Endothelial cell of umbilical vein (primary cell): ENCODE results near the gene MIR17HG. TPM values are rescaled to one million over a fixed set of nuclear protein-coding genes. Genes with fewer than 3 reads are reported as not detected.

Source experiments
- BruUV-seq: library from RNA; stranded (reverse); fragments of 400-500 nt; replicated peaks from 2 replicates; lab custom pipeline; 2021; lab: Mats Ljungman, UMichigan
- CTCF ChIA-PET: fragments of 300-600, 350-600 bp; sonication (Branson Sonifier 250); formaldehyde crosslinking; loops from one replicate; lab custom pipeline; 2021; ENCODE audit warnings: antibody characterized with exemption, inconsistent platforms; lab: Charles Lee
- POLR2A ChIA-PET: fragments of 300-600, 350-600 bp; sonication (Branson Sonifier 250); formaldehyde crosslinking; loops from one replicate; lab custom pipeline; 2021; ENCODE audit warnings: antibody characterized with exemption, inconsistent platforms; lab: Charles Lee
- DNase-seq: peaks from one replicate; pipeline ENCODE4 v3.0.0-alpha.2; 2011; ENCODE audit warnings: low read depth, low spot score
- FAIRE-seq: peaks from 2 replicates; lab custom pipeline; 2011; peaks lifted over from hg19 to GRCh38; lab: Jason Lieb, UNC
- H2AFZ ChIP-seq: 2 replicates; pipeline ENCODE4 v1.6.0; 2012; ENCODE audit warnings: low read depth, low read length, control low read depth, inconsistent platforms
- H3K27ac ChIP-seq: 2 replicates; pipeline ENCODE4 v1.5.1; 2011; ENCODE audit warnings: low read depth, mild to moderate bottlenecking, control low read depth, low read length, moderate library complexity; ENCODE audit not compliant: insufficient read depth
- H3K27me3 ChIP-seq, 2 experiments: 2 replicates each; pipeline versions ENCODE4 v1.6.0 to v1.6.1; 2011; ENCODE audit warnings: low read length in 2 of 2, mixed read lengths in 1 of 2; ENCODE audit not compliant: control insufficient read depth in 2 of 2, insufficient read depth in 2 of 2
- H3K36me3 ChIP-seq, 2 experiments: 2 replicates in 1 of 2; 3 replicates in 1 of 2; pipeline ENCODE4 v1.5.1; 2011; ENCODE audit warnings: low read length in 2 of 2, mild to moderate bottlenecking in 1 of 2, moderate library complexity in 1 of 2; ENCODE audit not compliant: control insufficient read depth in 2 of 2, insufficient read depth in 2 of 2; ENCODE audit errors: extremely low read depth in 1 of 2
- H3K4me1 ChIP-seq: 3 replicates; pipeline ENCODE4 v1.5.1; 2011; ENCODE audit warnings: mild to moderate bottlenecking, low read length; ENCODE audit not compliant: control insufficient read depth, insufficient read depth; ENCODE audit errors: extremely low read depth
- H3K4me2 ChIP-seq: 2 replicates; pipeline ENCODE4 v1.6.1; 2011; ENCODE audit warnings: low read length, control low read depth, mixed read lengths; ENCODE audit not compliant: insufficient read depth
- H3K4me3 ChIP-seq, 3 experiments: fragments of 200-600 bp in 1 of 3; sonication (generic), shearing (Covaris generic) in 1 of 3; replicated peaks in 1 of 3; 2 replicates each; pipeline ENCODE4 v1.5.1; 2011 to 2016; ENCODE audit warnings: control low read depth in 3 of 3, low read length in 3 of 3, mild to moderate bottlenecking in 2 of 3, inconsistent platforms in 1 of 3, low read depth in 1 of 3, moderate library complexity in 1 of 3; ENCODE audit not compliant: insufficient read depth in 1 of 3
- H3K79me2 ChIP-seq: 2 replicates; pipeline ENCODE4 v1.6.0; 2012; ENCODE audit warnings: low read length, inconsistent platforms; ENCODE audit not compliant: control insufficient read depth, insufficient read depth
- H3K9ac ChIP-seq: replicated peaks from 2 replicates; pipeline ENCODE3; 2011; ENCODE audit warnings: low read length, control low read depth; ENCODE audit not compliant: insufficient read depth; ENCODE audit errors: extremely low read depth
- H3K9me1 ChIP-seq: replicated peaks from 3 replicates; pipeline ENCODE4 v1.6.0; 2011; ENCODE audit warnings: mild to moderate bottlenecking, low read length; ENCODE audit not compliant: control insufficient read depth, insufficient read depth; ENCODE audit errors: extremely low read depth
- H3K9me3 ChIP-seq: replicated peaks from 2 replicates; pipeline ENCODE4 v1.5.1; 2012; ENCODE audit warnings: low read length, inconsistent platforms; ENCODE audit not compliant: control insufficient read depth, insufficient read depth
- H4K20me1 ChIP-seq: replicated peaks from 2 replicates; pipeline ENCODE3; 2011; ENCODE audit warnings: mild to moderate bottlenecking, low read length; ENCODE audit not compliant: control insufficient read depth, insufficient read depth; ENCODE audit errors: extremely low read depth
- CTCF ChIP-seq, 2 donors: IDR thresholded peaks; 1 replicate in 1 of 2; 2 replicates in 1 of 2; pipeline ENCODE4 v1.5.1; 2011; ENCODE audit warnings: low read length in 2 of 2, mild to moderate bottlenecking in 2 of 2, moderate library complexity in 2 of 2, control low read depth in 1 of 2, inconsistent platforms in 1 of 2, low read depth in 1 of 2; ENCODE audit not compliant: insufficient read depth in 1 of 2; ENCODE audit errors: extremely low read depth in 1 of 2
- EZH2 ChIP-seq: IDR thresholded peaks from 2 replicates; pipeline ENCODE4 v1.6.1; 2012; ENCODE audit warnings: borderline replicate concordance, low read depth, mild to moderate bottlenecking, moderate library complexity, low read length, inconsistent platforms; ENCODE audit not compliant: severe bottlenecking
- FOS ChIP-seq: IDR thresholded peaks from 2 replicates; pipeline ENCODE4 v1.6.1; 2011; ENCODE audit warnings: mild to moderate bottlenecking, low read length, moderate library complexity, borderline replicate concordance; ENCODE audit not compliant: insufficient read depth
- GATA2 ChIP-seq: IDR thresholded peaks from 2 replicates; pipeline ENCODE4 v1.7.0; 2011; ENCODE audit warnings: low read depth, mild to moderate bottlenecking, moderate library complexity, mixed read lengths, low read length; ENCODE audit not compliant: insufficient read length, insufficient read depth
- JUN ChIP-seq: IDR thresholded peaks from 2 replicates; pipeline ENCODE4 v1.6.1; 2011; ENCODE audit warnings: borderline replicate concordance, low read depth; ENCODE audit not compliant: insufficient read length, insufficient read depth
- MYC ChIP-seq: IDR thresholded peaks from one replicate; pipeline ENCODE4 v1.6.1; 2011; ENCODE audit warnings: mild to moderate bottlenecking, low read depth, low read length
- POLR2A ChIP-seq: IDR thresholded peaks from 2 replicates; pipeline ENCODE4 v1.6.1; 2012; ENCODE audit warnings: low read depth, mild to moderate bottlenecking, control low read depth, low read length
- POLR2AphosphoS5 ChIP-seq: IDR thresholded peaks from 2 replicates; pipeline ENCODE4 v1.6.1; 2012; ENCODE audit warnings: low read depth, mild to moderate bottlenecking, control low read depth, low read length, moderate library complexity; ENCODE audit not compliant: insufficient read depth
- dilution Hi-C: fragments of 300-500 bp; cut with MboI; formaldehyde crosslinking; loops from one replicate; pipeline ENCODE4 v1.15.0; 2019; ENCODE audit warnings: low sequenced_read_pairs; ENCODE audit not compliant: extremely low pct_ligation_motif_present
- intact Hi-C: fragments of 100-400 bp; cut with micrococcal nuclease; formaldehyde crosslinking; loops from one replicate; pipeline ENCODE4 v1.10.0; 2022
- polyA plus RNA-seq, 4 experiments: library from polyadenylated mRNA; depleted of rRNA in 3 of 4; stranded (reverse) in 3 of 4; unstranded in 1 of 4; fragments of >200 nt; gene quantifications; 2 replicates each; pipeline versions ENCODE4 v1.2.1 to v1.2.3, GENCODE V29; 2011 to 2012; ENCODE audit warnings: missing spikeins in 1 of 4
- total RNA-seq: library from RNA; stranded (reverse); gene quantifications from 2 replicates; pipeline ENCODE4 v1.2.3, GENCODE V29; 2021
- TF ChIP-seq, protein P1 (sequence below): IDR thresholded peaks from 2 replicates; pipeline ENCODE4 v1.6.1; 2011; ENCODE audit not compliant: insufficient read depth, insufficient read length

Gene MIR17HG
- total and polyA plus RNA-seq, 2 donors (not counting 3 experiments of a cell fraction or from before 2014, with no cell fraction given), result 1.8 to 9.5 TPM

GRCh38 chr13:91399189-91400062 is 51.9 kb downstream of the MIR17HG start:
- intact Hi-C loops (loop anchor here (2.0 kb wide), 1 partner anchor 53 kb away; the partner anchor contains the start of gene MIR17HG), dilution Hi-C loops (no loop called here)
- H3K27ac ChIP-seq, result no peak overlapping the region
- TF ChIP-seq GATA2, result no peak
- peak; percentile 85 for TF ChIP-seq EZH2
- H2AFZ ChIP-seq, result peak overlapping the region; percentile 49
- no peaks in the 10 kb centered on the region for H3K36me3 ChIP-seq
- BruUV-seq, result no TSS peak
- ChIA-PET POLR2A (no interaction called here), CTCF (interaction anchor here (0.8 to 1.7 kb wide), 4 partner anchors 7 to 108 kb away, joined by 3 to 7 read pairs (median 6); no protein-coding TSS in a partner anchor)
- no peaks in the 10 kb centered on the region for H3K9me3 ChIP-seq
- no peak overlapping the region for H3K4me3 ChIP-seq
- peaks cover 47 to 69% of the 10 kb centered on the region in 2 experiments for H3K27me3 ChIP-seq
- no peak for DNase-seq
- no peaks in the 10 kb centered on the region for H4K20me1 ChIP-seq
- peaks cover 8% of the 10 kb centered on the region for H3K4me1 ChIP-seq
- no peaks in the 10 kb centered on the region for H3K79me2 ChIP-seq
- H3K4me2 ChIP-seq, result no peak overlapping the region
- no peaks in the 10 kb centered on the region for H3K9me1 ChIP-seq
- no peak for FAIRE-seq
- H3K9ac ChIP-seq, result no peak overlapping the region

- Histone ChIP-seq H3K4me3 (no peak overlapping the region), H3K27ac (no peak overlapping the region), H3K79me2 (no peaks in the 10 kb centered on the region), H3K9me1 (no peaks in the 10 kb centered on the region), H3K36me3 (no peaks in the 10 kb centered on the region), H4K20me1 (no peaks in the 10 kb centered on the region), H3K9ac (no peak overlapping the region), H2AFZ (no peak overlapping the region), H3K9me3 (no peaks in the 10 kb centered on the region), H3K4me2 (no peak overlapping the region), H3K27me3 (peaks cover 45 to 72% of the 10 kb centered on the region in 2 experiments), H3K4me1 (peaks cover 8% of the 10 kb centered on the region)
- TF ChIP-seq POLR2AphosphoS5 (no peak), CTCF (IDR thresholded peaks at IDR 0.05; ENCODE audit: extremely low read depth in 1 of 2, insufficient read depth in 1 of 2, low read depth in 1 of 2, low read length in 2 of 2) (no peak), JUN (no peak), GATA2 (no peak), POLR2A (no peak), FOS (no peak), EZH2 (no peak), MYC (no peak)
- TF ChIP-seq, protein P1, sequence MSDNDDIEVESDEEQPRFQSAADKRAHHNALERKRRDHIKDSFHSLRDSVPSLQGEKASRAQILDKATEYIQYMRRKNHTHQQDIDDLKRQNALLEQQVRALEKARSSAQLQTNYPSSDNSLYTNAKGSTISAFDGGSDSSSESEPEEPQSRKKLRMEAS, result no peak
- DNase-seq, result no peak
- FAIRE-seq, result no peak
- ChIA-PET POLR2A (no interaction called here), CTCF (interaction anchor here (1.7 kb wide), 1 partner anchor 27 kb away, joined by 7 read pairs; no protein-coding TSS in a partner anchor)
- intact Hi-C loops (no loop called here), dilution Hi-C loops (no loop called here)
- BruUV-seq, result no TSS peak
Observed at GRCh38 chr13:91400063-91400399, 52.5 kb downstream of the MIR17HG start.
